Fibroblast of lung (primary cell): ENCODE measurements around the gene RHEB. TPM values are rescaled to one million over a fixed set of nuclear protein-coding genes. Genes with fewer than 3 reads are reported as not detected.

ENCODE experiments used
- DNase-seq, 2 donors: peaks; one replicate each; pipeline versions ENCODE4 v3.0.0 to v3.0.0-alpha.2; 2010; ENCODE audit warnings: low read depth in 2 of 2
- H2AFZ ChIP-seq: 2 replicates; pipeline ENCODE4 v1.5.1; 2012; ENCODE audit warnings: low read length, control low read depth, inconsistent platforms
- H3K27ac ChIP-seq: 2 replicates; pipeline ENCODE4 v1.5.1; 2011; ENCODE audit warnings: low read length, control low read depth; ENCODE audit not compliant: insufficient read depth
- H3K27me3 ChIP-seq: 2 replicates; pipeline ENCODE4 v1.5.1; 2011; ENCODE audit warnings: mild to moderate bottlenecking, low read length; ENCODE audit not compliant: control insufficient read depth, insufficient read depth
- H3K36me3 ChIP-seq: 2 replicates; pipeline ENCODE4 v1.5.1; 2011; ENCODE audit warnings: low read length; ENCODE audit not compliant: control insufficient read depth, insufficient read depth
- H3K4me1 ChIP-seq: 2 replicates; pipeline ENCODE4 v1.5.1; 2011; ENCODE audit warnings: low read length; ENCODE audit not compliant: control insufficient read depth, insufficient read depth; ENCODE audit errors: extremely low read depth
- H3K4me2 ChIP-seq: 2 replicates; pipeline ENCODE4 v1.5.1; 2011; ENCODE audit warnings: low read length, control low read depth; ENCODE audit not compliant: insufficient read depth; ENCODE audit errors: extremely low read depth
- H3K4me3 ChIP-seq, 4 experiments: fragments of 200-600 bp in 1 of 4; sonication (generic) in 1 of 4; replicated peaks in 1 of 4; 2 replicates each; pipeline ENCODE4 v1.5.1; 2011 to 2016; ENCODE audit warnings: low read length in 4 of 4, low read depth in 3 of 4, mild to moderate bottlenecking in 3 of 4, control low read depth in 2 of 4, inconsistent platforms in 1 of 4, mixed read lengths in 1 of 4; ENCODE audit not compliant: insufficient read depth in 1 of 4; ENCODE audit errors: control extremely low read depth in 1 of 4
- H3K79me2 ChIP-seq: 2 replicates; pipeline ENCODE4 v1.5.1; 2012; ENCODE audit warnings: mild to moderate bottlenecking, low read length, inconsistent platforms; ENCODE audit not compliant: control insufficient read depth, insufficient read depth
- H3K9ac ChIP-seq: 2 replicates; pipeline ENCODE4 v1.5.1; 2011; ENCODE audit warnings: mild to moderate bottlenecking, low read length, control low read depth; ENCODE audit not compliant: insufficient read depth
- H3K9me3 ChIP-seq: 2 replicates; pipeline ENCODE4 v1.5.1; 2012; ENCODE audit warnings: low read depth, low read length; ENCODE audit not compliant: control insufficient read depth, insufficient read depth
- H4K20me1 ChIP-seq: 2 replicates; pipeline ENCODE4 v1.5.1; 2011; ENCODE audit warnings: low read length; ENCODE audit not compliant: control insufficient read depth, insufficient read depth; ENCODE audit errors: extremely low read depth
- EZH2 ChIP-seq: IDR thresholded peaks from 2 replicates; pipeline ENCODE4 v1.5.1; 2012; ENCODE audit warnings: low read length, control low read depth, mild to moderate bottlenecking; ENCODE audit errors: missing control alignments
- polyA plus RNA-seq, 2 donors: library from polyadenylated mRNA; depleted of rRNA in 1 of 2; stranded (reverse) in 1 of 2; unstranded in 1 of 2; fragments of >200 nt; gene quantifications; 2 replicates each; pipeline ENCODE4 v1.2.1, GENCODE V29; 2011 to 2012; ENCODE audit warnings: missing spikeins in 1 of 2
- total RNA-seq: library from RNA; depleted of rRNA; stranded (reverse); fragments of >200 nt; gene quantifications from 2 replicates; pipeline ENCODE4 v1.2.1, GENCODE V29; 2014
- TF ChIP-seq, protein P1 (sequence below), 2 donors: IDR thresholded peaks in 1 of 2; conservative IDR thresholded peaks in 1 of 2; 1 replicate in 1 of 2; 2 replicates in 1 of 2; pipeline ENCODE4 v1.5.1; 2011 to 2012; ENCODE audit warnings: low read length in 2 of 2, control low read depth in 1 of 2, inconsistent platforms in 1 of 2, low read depth in 1 of 2, mild to moderate bottlenecking in 1 of 2

RHEB gene
- total and polyA plus RNA-seq, 2 donors (not counting 1 experiment from before 2014, with no cell fraction given): 81.4 to 135 TPM

DNA sequence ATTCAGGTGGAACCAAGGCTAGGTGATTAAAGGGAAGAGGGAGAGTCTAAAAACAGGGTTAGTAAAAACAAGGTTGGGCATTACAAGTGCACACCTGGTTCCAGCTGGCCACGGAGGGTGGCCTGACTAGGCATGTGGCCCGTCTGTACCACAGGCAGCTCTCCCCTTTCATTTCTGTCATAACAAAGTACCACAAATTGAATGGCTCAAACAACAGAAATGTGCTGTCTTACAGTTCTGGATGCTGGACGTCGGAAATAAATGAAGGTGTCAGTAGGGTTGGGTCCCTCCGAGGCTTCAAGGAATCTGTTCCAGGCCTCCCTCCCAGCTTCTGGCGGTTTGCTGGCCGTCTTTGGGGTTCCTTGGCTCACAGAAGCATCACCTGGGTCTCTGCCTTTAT lies 96.5 kb downstream of the RHEB start:
- H3K36me3 ChIP-seq: no peaks in the 10 kb centered on the region
- H3K4me1 ChIP-seq: peaks cover 9% of the 10 kb centered on the region
- no peaks in the 10 kb centered on the region for H3K9me3 ChIP-seq
- no peaks in the 10 kb centered on the region for H3K79me2 ChIP-seq
- no peak overlapping the region for H3K4me3 ChIP-seq
- no peak overlapping the region for H3K4me2 ChIP-seq
- no peak overlapping the region for H3K9ac ChIP-seq
- H4K20me1 ChIP-seq: no peaks in the 10 kb centered on the region
- H3K27ac ChIP-seq: no peak overlapping the region
- no peak overlapping the region for H2AFZ ChIP-seq
- peaks cover 2% of the 10 kb centered on the region for H3K27me3 ChIP-seq
- TF ChIP-seq, protein P1, sequence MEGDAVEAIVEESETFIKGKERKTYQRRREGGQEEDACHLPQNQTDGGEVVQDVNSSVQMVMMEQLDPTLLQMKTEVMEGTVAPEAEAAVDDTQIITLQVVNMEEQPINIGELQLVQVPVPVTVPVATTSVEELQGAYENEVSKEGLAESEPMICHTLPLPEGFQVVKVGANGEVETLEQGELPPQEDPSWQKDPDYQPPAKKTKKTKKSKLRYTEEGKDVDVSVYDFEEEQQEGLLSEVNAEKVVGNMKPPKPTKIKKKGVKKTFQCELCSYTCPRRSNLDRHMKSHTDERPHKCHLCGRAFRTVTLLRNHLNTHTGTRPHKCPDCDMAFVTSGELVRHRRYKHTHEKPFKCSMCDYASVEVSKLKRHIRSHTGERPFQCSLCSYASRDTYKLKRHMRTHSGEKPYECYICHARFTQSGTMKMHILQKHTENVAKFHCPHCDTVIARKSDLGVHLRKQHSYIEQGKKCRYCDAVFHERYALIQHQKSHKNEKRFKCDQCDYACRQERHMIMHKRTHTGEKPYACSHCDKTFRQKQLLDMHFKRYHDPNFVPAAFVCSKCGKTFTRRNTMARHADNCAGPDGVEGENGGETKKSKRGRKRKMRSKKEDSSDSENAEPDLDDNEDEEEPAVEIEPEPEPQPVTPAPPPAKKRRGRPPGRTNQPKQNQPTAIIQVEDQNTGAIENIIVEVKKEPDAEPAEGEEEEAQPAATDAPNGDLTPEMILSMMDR (conservative IDR thresholded peaks at IDR 0.05 in 1 of 2, IDR thresholded peaks at IDR 0.05 in 1 of 2; ENCODE audit: low read depth in 1 of 2, low read length in 2 of 2): no peak
- TF ChIP-seq EZH2: no peak
- DNase-seq: peak in 1 of 2 donors; percentile 35

DNA sequence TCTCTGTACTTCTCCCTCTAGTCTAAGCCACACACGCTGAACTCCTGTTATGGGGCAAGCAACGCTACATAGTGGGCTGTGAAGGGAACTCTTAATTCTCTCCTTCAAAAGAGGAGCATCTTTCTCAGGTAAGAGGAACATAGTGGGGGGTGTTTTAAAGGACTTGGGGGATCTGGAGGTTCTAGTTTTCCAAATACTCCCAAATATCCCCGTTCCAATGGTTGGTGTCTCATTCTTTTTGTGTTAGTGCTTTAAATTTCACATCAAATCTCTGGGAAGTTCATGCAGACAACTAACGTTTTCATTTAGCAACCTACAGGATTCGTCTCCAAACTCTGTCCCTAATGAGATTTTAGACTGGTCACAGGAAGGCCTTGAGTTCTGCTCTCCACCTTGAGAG lies 97.5 kb downstream of the RHEB start:
- no peaks in the 10 kb centered on the region for H4K20me1 ChIP-seq
- no peak overlapping the region for H3K9ac ChIP-seq
- H3K36me3 ChIP-seq: no peaks in the 10 kb centered on the region
- no peak overlapping the region for H3K27ac ChIP-seq
- H3K27me3 ChIP-seq: peaks cover 2% of the 10 kb centered on the region
- no peaks in the 10 kb centered on the region for H3K79me2 ChIP-seq
- no peak overlapping the region for H2AFZ ChIP-seq
- peaks cover 9% of the 10 kb centered on the region for H3K4me1 ChIP-seq
- TF ChIP-seq EZH2: no peak
- TF ChIP-seq, protein P1 (conservative IDR thresholded peaks at IDR 0.05 in 1 of 2, IDR thresholded peaks at IDR 0.05 in 1 of 2; ENCODE audit: low read depth in 1 of 2, low read length in 2 of 2): no peak
- no peaks in the 10 kb centered on the region for H3K9me3 ChIP-seq
- H3K4me3 ChIP-seq: no peak overlapping the region
- H3K4me2 ChIP-seq: no peak overlapping the region
- no peak for DNase-seq

DNA sequence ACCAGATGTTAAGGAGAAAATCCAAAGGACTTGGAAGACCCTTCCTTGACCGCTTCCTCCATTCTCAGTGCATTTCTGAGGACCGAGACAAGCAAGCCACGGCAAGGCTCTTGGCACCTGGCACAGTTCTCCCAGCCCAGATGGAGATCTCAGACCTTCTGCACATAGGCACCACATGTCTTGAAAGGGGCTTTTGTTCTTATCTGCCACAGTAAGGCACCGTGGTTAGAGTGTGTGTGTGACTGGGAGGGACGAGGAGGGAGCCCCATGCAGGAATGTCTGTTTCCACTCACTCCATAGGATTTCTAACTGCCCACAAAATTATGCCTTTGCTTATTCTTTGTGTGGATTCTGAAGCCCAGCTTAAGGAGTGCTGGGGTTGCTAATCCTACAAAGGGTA lies 99.6 kb downstream of the RHEB start:
- H3K4me3 ChIP-seq: no peak overlapping the region
- H3K27ac ChIP-seq: no peak overlapping the region
- no peak overlapping the region for H3K4me2 ChIP-seq
- H4K20me1 ChIP-seq: no peaks in the 10 kb centered on the region
- no peak overlapping the region for H3K9ac ChIP-seq
- no peaks in the 10 kb centered on the region for H3K4me1 ChIP-seq
- no peak overlapping the region for H2AFZ ChIP-seq
- DNase-seq: peak in 1 of 2 donors; percentile 47
- TF ChIP-seq, protein P1 (conservative IDR thresholded peaks at IDR 0.05 in 1 of 2, IDR thresholded peaks at IDR 0.05 in 1 of 2; ENCODE audit: low read depth in 1 of 2, low read length in 2 of 2): no peak
- TF ChIP-seq EZH2: no peak
- no peaks in the 10 kb centered on the region for H3K79me2 ChIP-seq
- no peaks in the 10 kb centered on the region for H3K9me3 ChIP-seq
- H3K27me3 ChIP-seq: peaks cover 4% of the 10 kb centered on the region
- no peaks in the 10 kb centered on the region for H3K36me3 ChIP-seq
